ENCODE measurements around the gene RNH1. TPM values are rescaled to one million over a fixed set of nuclear protein-coding genes. Genes with fewer than 3 reads are reported as not detected.

The RNH1 gene
- total RNA-seq, 5 donors from 2014 or later (not counting 1 experiment from before 2014, with no cell fraction given), result 126 to 141 (median 131) TPM

DNA sequence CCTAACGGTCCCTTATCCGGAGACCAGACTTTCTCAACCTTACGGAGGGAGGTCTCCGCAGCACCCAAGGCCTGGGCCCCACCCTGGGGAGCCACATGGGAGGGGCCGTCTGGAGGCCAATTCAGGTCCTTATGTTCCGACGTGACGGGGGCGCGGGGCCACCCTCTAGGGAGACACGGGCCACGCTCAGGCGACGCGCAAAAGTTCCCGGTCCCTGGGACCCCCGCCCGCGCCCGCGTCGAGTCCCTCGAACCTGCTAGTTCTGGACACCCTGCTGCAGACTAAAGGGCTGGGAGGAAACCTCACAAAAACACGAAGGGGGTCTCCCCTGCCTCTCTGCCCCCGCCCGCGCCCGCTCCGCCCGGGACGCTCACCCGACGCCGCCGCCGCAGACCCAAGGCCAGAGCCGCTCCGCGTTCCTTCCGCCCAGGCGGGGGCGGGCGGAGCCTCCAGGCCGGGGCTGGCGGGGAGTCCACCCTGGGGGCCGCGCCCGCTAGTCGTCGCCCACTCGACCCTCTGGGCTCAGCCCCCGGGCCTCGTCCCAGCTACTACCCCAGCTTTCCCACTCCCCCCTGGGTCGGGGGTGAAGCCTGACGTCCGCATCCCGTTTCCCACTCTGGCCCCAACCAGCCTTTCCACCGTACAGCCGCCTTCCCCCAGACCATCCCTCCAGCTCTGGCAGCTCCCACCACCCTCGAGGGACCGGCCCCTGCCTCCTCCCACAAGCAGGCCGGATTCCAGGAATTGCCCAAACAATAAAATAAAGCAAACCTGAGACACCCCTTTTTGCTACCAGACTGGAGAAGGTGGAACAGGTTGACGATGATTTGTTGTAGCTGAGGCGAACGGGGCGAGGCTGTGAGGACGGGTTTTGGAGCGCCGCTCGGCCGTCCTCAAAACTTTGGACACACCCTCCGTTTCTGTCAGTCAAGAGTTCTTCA, 2.7 kb downstream of the RNH1 start:
- ChIA-PET CTCF (no interaction called here), POLR2A (no interaction called here)
- Histone ChIP-seq H3K27me3 (replicated peaks in 1 of 2; ENCODE audit: control insufficient read depth in 2 of 2, extremely low read depth in 1 of 2, insufficient read depth in 2 of 2, low read length in 1 of 2) (no peaks in the 10 kb centered on the region), H3K36me3 (ENCODE audit: control insufficient read depth in 2 of 2, extremely low read depth in 1 of 2, insufficient read depth in 1 of 2, low read length in 1 of 2) (peaks cover 9 to 26% of the 10 kb centered on the region in 2 donors), H3K27ac (ENCODE audit: low read length) (no peak overlapping the region), H3K4me1 (ENCODE audit: control insufficient read depth in 1 of 2, extremely low read depth in 1 of 2, insufficient read depth in 2 of 2, low read length in 2 of 2) (peaks cover 13 to 46% of the 10 kb centered on the region in 2 experiments), H3K4me3 (ENCODE audit: control insufficient read depth in 1 of 2, extremely low read depth in 1 of 2, low read length in 1 of 2) (no peak overlapping the region), H3K9me3 (no peaks in the 10 kb centered on the region)
- Mint-ChIP-seq H3K27ac (peak overlapping the region in 1 of 2 donors; percentile 69), H3K4me1 (peaks cover 11 to 41% (median 31%) of the 10 kb centered on the region in 3 donors), H3K9me3 (no peaks in the 10 kb centered on the region), H3K27me3 (no peaks in the 10 kb centered on the region), H3K4me3 (peak overlapping the region; percentile 62 to 96 (median 94)), H3K36me3 (peaks cover 4% of the 10 kb centered on the region)
- WGBS (ENCODE audit: insufficient coverage), result 47% methylated on average over 66 of the region's 72 CpGs
- ATAC-seq (replicated peaks in 1 of 4) (no peak), DNase-seq (no peak)

DNA sequence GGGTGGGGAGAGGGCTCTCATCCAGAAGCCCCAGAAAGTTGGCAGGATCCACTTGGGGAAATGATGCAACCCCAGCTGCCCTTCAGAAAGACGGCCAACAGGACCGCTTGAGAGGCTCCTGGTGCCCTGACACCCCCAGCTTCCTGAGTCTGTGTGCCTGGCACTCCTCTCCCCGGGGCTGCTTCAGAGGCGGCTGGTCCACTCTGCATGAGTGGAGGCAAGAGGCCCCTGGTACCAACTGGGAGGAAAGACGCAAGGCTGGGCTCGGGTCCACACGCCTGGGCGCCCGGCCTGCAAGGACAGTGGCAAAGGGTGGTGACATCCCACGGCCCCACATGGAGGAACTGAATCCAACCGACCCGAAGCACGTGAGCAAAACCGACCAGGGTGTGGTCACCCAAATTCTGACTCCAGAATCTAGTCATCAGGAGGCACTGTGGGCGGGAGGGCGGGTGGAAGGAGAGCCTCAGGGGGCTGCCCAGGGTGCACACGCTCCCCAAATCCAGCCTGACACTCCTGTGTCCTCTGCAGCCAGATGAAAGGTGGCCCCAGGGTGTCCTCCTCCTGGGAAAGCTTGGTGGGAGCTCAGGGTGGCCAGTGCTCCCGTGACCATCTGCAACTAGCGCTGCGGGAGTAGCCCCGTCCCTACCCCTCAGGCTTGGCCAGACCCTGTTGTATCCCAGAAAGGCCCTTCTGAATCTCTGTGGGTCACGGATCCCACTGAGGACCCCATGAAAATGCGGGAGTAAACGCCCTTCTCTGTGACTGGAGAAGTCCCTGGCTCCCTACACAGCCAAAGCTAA, 3.7 kb downstream of the RNH1 start:
- H3K9me3 ChIP-seq, result no peaks in the 10 kb centered on the region
- ChIA-PET CTCF (no interaction called here), POLR2A (interaction anchor here in 1 of 2 donors (0.5 to 0.6 kb wide), 2 partner anchors 13 to 140 kb away, joined by 3 to 10 read pairs; no protein-coding TSS in a partner anchor)
- no peaks in the 10 kb centered on the region for H3K27me3 ChIP-seq (replicated peaks in 1 of 2; ENCODE audit: control insufficient read depth in 2 of 2, extremely low read depth in 1 of 2, insufficient read depth in 2 of 2, low read length in 1 of 2)
- peak overlapping the region; percentile 25 to 34 (median 25) for H3K4me3 Mint-ChIP-seq
- H3K9me3 Mint-ChIP-seq, result no peaks in the 10 kb centered on the region
- DNase-seq, result peak in 1 of 35 experiments; percentile 35
- H3K27ac ChIP-seq (ENCODE audit: low read length), result no peak overlapping the region
- 69% methylated on average over 23 of the region's 24 CpGs for WGBS (ENCODE audit: insufficient coverage)
- peaks cover 12 to 31% of the 10 kb centered on the region in 2 donors for H3K36me3 ChIP-seq (ENCODE audit: control insufficient read depth in 2 of 2, extremely low read depth in 1 of 2, insufficient read depth in 1 of 2, low read length in 1 of 2)
- peaks cover 13 to 46% of the 10 kb centered on the region in 2 experiments for H3K4me1 ChIP-seq (ENCODE audit: control insufficient read depth in 1 of 2, extremely low read depth in 1 of 2, insufficient read depth in 2 of 2, low read length in 2 of 2)
- no peak for ATAC-seq (replicated peaks in 1 of 4)
- H3K4me3 ChIP-seq (ENCODE audit: control insufficient read depth in 1 of 2, extremely low read depth in 1 of 2, low read length in 1 of 2), result no peak overlapping the region
- H3K27me3 Mint-ChIP-seq, result no peaks in the 10 kb centered on the region
- H3K27ac Mint-ChIP-seq, result peak overlapping the region in 1 of 2 donors; percentile 69
- H3K4me1 Mint-ChIP-seq, result peaks cover 11 to 41% (median 31%) of the 10 kb centered on the region in 3 donors
- H3K36me3 Mint-ChIP-seq, result peaks cover 6% of the 10 kb centered on the region

DNA sequence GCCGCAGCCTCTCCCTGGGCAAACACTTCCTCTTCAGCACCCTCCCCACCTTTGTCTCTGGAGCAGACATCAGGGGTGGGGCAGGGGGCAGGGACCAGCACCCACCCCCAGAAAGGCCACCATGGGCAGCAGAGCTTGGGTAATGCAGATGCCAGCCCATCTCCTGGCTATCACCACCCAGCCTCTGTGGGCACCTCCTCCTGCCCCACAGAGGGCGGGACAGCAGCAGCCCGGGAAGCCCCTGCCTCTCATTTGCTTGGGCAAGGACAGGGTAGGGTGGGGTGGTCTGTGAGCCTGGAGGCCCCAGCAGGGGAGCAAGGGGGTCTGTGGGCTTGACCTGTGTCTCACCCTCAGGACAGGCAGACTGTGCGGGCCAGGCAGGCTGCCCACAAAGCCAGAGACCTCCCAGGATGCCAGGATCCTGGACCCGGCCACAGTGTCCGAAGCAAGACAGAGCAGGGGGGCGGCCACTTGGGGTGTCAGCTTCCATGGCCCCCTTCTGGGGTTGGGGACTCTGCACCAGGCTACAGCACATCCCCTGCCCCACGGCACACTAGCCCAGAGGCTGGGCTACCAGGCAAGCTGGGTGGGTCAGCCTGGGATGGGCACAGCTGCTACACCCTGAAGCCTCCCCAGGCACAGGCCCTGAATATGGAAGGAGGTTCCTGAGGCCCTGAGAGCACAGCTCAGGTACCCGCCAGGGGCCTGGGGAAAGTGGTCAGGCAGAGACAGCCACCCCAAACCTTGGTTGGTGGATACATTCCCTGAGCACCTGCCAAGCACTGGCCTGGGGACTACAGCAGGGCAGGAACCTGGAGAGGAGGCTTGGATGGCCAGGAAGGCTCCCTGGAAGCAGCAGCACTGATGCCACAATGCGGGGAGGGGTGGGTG, 4.5 kb downstream of the RNH1 start:
- POLR2A ChIA-PET, result interaction anchor here in 1 of 2 donors (0.5 to 0.6 kb wide), 2 partner anchors 13 to 139 kb away, joined by 3 to 10 read pairs; no protein-coding TSS in a partner anchor
- no peaks in the 10 kb centered on the region for H3K27me3 ChIP-seq (replicated peaks in 1 of 2; ENCODE audit: control insufficient read depth in 2 of 2, extremely low read depth in 1 of 2, insufficient read depth in 2 of 2, low read length in 1 of 2)
- ATAC-seq (replicated peaks in 1 of 4) (no peak), DNase-seq (no peak)
- Mint-ChIP-seq H3K36me3 (peaks cover 12% of the 10 kb centered on the region), H3K4me1 (peaks cover 14 to 36% (median 25%) of the 10 kb centered on the region in 3 donors), H3K9me3 (no peaks in the 10 kb centered on the region), H3K27me3 (no peaks in the 10 kb centered on the region), H3K27ac (no peak overlapping the region), H3K4me3 (no peak overlapping the region)
- CTCF ChIA-PET, result no interaction called here
- no peak overlapping the region for H3K27ac ChIP-seq (ENCODE audit: low read length)
- H3K4me3 ChIP-seq (ENCODE audit: control insufficient read depth in 1 of 2, extremely low read depth in 1 of 2, low read length in 1 of 2), result no peak overlapping the region
- WGBS (ENCODE audit: insufficient coverage), result 98% methylated on average over 6 of the region's 10 CpGs
- H3K4me1 ChIP-seq (ENCODE audit: control insufficient read depth in 1 of 2, extremely low read depth in 1 of 2, insufficient read depth in 2 of 2, low read length in 2 of 2), result peaks cover 13 to 38% of the 10 kb centered on the region in 2 experiments
- H3K9me3 ChIP-seq, result no peaks in the 10 kb centered on the region
- H3K36me3 ChIP-seq (ENCODE audit: control insufficient read depth in 2 of 2, extremely low read depth in 1 of 2, insufficient read depth in 1 of 2, low read length in 1 of 2), result peaks cover 20 to 39% of the 10 kb centered on the region in 2 donors

DNA sequence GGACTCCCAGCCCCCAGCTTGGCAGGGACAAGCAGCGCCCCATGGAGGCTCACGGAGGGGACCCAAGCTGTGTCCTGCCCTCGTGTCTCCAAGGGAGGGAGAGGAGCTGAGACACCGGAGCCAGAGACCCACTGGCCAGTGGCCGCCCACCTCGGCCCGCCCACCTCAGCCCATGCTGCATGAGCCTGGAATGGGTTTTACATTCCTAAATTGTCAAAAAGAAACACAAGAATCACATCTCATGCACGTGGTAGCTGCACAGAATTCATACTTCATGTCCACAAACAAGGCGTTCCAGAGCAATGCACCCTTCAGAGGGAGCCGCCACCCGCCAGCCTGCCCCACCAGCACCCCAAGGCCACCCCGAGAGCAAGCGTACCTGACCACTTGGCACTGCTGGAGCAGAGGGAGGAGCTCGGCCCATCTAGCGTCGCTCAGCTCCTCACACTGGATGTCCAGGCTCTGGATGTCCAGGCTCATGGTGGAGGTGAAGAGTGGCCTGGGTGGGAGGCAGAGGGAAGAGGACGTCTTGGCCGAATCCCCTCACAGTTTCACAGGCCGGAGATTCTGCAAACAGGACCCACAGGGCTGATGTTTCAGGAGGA, 5.3 kb downstream of the RNH1 start:
- Histone ChIP-seq H3K36me3 (ENCODE audit: control insufficient read depth in 2 of 2, extremely low read depth in 1 of 2, insufficient read depth in 1 of 2, low read length in 1 of 2) (peaks cover 21 to 45% of the 10 kb centered on the region in 2 donors), H3K4me3 (ENCODE audit: control insufficient read depth in 1 of 2, extremely low read depth in 1 of 2, low read length in 1 of 2) (no peak overlapping the region), H3K9me3 (no peaks in the 10 kb centered on the region), H3K27ac (ENCODE audit: low read length) (no peak overlapping the region), H3K4me1 (ENCODE audit: control insufficient read depth in 1 of 2, extremely low read depth in 1 of 2, insufficient read depth in 2 of 2, low read length in 2 of 2) (peaks cover 13 to 35% of the 10 kb centered on the region in 2 experiments), H3K27me3 (replicated peaks in 1 of 2; ENCODE audit: control insufficient read depth in 2 of 2, extremely low read depth in 1 of 2, insufficient read depth in 2 of 2, low read length in 1 of 2) (no peaks in the 10 kb centered on the region)
- ChIA-PET CTCF (no interaction called here), POLR2A (no interaction called here)
- no peak for DNase-seq
- Mint-ChIP-seq H3K27me3 (no peaks in the 10 kb centered on the region), H3K27ac (no peak overlapping the region), H3K36me3 (peaks cover 19% of the 10 kb centered on the region), H3K9me3 (no peaks in the 10 kb centered on the region), H3K4me1 (peaks cover 17 to 43% (median 25%) of the 10 kb centered on the region in 3 donors), H3K4me3 (no peak overlapping the region)
- no peak for ATAC-seq (replicated peaks in 1 of 4)
- WGBS (ENCODE audit: insufficient coverage), result 86% methylated on average over 6 of the region's 19 CpGs

DNA sequence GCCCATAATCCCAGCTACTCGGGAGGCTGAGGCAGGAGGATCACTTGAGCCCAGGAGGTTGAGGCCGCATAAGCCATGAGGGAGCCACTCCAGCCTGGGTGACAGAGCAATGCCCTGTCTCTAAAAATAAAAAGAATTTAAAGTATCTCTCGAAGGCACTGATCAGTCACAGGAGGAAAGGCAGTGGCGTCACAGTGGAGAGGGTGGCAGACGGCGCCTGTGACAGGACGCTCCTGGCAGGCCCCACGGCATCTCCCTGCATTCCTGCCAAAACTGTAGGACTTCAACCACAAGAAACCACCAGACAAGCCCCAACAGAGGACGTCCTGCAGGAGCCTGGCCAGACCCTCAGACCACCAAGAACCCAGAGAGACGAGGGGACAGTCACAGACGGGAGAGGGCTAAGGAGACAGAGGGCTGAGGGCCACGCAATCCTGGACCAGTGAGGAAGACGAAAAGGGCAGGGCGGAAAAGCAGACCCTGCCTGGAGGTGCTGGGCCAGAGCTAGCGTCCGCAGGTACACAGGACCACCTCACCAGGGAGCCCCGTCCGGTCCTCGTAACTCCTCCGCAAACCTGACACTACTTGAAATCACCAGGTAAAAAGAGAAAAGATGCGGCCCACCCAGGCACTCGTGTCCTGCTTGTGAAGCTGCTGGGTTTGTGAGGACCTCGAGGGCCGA, 5.9 kb downstream of the RNH1 start:
- Mint-ChIP-seq H3K4me3 (peak overlapping the region in 1 of 3 donors; percentile 15), H3K27me3 (no peaks in the 10 kb centered on the region), H3K9me3 (no peaks in the 10 kb centered on the region), H3K27ac (peak overlapping the region in 1 of 2 donors; percentile 11), H3K36me3 (peaks cover 19% of the 10 kb centered on the region), H3K4me1 (peaks cover 11 to 39% (median 23%) of the 10 kb centered on the region in 3 donors)
- H3K4me3 ChIP-seq (ENCODE audit: control insufficient read depth in 1 of 2, extremely low read depth in 1 of 2, low read length in 1 of 2), result no peak overlapping the region
- POLR2A ChIA-PET, result interaction anchor here in 1 of 2 donors (0.6 kb wide), 1 partner anchor 38 kb away, joined by 4 read pairs; no protein-coding TSS in a partner anchor
- H3K27ac ChIP-seq (ENCODE audit: low read length), result no peak overlapping the region
- no peak for ATAC-seq (replicated peaks in 1 of 4)
- peaks cover 13 to 31% of the 10 kb centered on the region in 2 experiments for H3K4me1 ChIP-seq (ENCODE audit: control insufficient read depth in 1 of 2, extremely low read depth in 1 of 2, insufficient read depth in 2 of 2, low read length in 2 of 2)
- H3K9me3 ChIP-seq, result no peaks in the 10 kb centered on the region
- WGBS (ENCODE audit: insufficient coverage), result 89% methylated on average over 19 of the region's 24 CpGs
- H3K36me3 ChIP-seq (ENCODE audit: control insufficient read depth in 2 of 2, extremely low read depth in 1 of 2, insufficient read depth in 1 of 2, low read length in 1 of 2), result peaks cover 23 to 46% of the 10 kb centered on the region in 2 donors
- no peak for DNase-seq
- H3K27me3 ChIP-seq (replicated peaks in 1 of 2; ENCODE audit: control insufficient read depth in 2 of 2, extremely low read depth in 1 of 2, insufficient read depth in 2 of 2, low read length in 1 of 2), result no peaks in the 10 kb centered on the region
- CTCF ChIA-PET, result interaction anchor here in 1 of 2 donors (0.6 kb wide), 1 partner anchor 1072 kb away, joined by 3 read pairs; no protein-coding TSS in a partner anchor

All from T-cell (primary cell).